Esophagus muscularis mucosa (tissue), 3 donors: Measurements from ENCODE around the gene GAS1.

Experiments used
- POLR2A ChIP-seq: fragments of 450-650 bp; IDR thresholded peaks from one replicate; pipeline ENCODE4 v1.6.1; 2017; ENCODE audit warnings: antibody characterized with exemption, moderate library complexity, mild to moderate bottlenecking, low read depth
- TF ChIP-seq, protein P1 (sequence below), 3 experiments: fragments of 200-600 bp in 2 of 3; fragments of 450-650 bp in 1 of 3; sonication (generic) in 2 of 3; IDR thresholded peaks; one replicate each; pipeline ENCODE4 v1.5.1; 2017 to 2019; ENCODE audit warnings: antibody characterized with exemption in 3 of 3, mild to moderate bottlenecking in 2 of 3, moderate library complexity in 1 of 3

DNA sequence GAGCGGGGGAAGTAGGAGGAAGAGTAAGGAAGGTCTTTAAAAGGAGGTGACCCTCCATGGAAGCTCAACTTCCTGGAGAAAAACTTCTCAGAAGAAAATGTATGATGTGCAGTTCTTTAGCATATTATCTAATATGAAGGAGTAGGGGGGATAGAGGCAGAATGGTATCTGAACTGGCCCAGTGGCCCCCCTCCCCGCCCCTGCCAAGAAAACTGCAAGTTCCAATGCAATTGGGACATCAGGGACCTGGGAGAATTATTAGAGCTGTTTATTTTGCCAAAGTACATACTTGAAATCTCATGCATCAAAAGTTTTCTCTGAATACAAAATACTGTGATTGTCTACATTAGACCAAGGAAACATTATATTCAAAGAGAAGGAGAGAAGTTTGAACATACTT, 40.6 kb upstream of the GAS1 start:
- TF ChIP-seq, protein P1, sequence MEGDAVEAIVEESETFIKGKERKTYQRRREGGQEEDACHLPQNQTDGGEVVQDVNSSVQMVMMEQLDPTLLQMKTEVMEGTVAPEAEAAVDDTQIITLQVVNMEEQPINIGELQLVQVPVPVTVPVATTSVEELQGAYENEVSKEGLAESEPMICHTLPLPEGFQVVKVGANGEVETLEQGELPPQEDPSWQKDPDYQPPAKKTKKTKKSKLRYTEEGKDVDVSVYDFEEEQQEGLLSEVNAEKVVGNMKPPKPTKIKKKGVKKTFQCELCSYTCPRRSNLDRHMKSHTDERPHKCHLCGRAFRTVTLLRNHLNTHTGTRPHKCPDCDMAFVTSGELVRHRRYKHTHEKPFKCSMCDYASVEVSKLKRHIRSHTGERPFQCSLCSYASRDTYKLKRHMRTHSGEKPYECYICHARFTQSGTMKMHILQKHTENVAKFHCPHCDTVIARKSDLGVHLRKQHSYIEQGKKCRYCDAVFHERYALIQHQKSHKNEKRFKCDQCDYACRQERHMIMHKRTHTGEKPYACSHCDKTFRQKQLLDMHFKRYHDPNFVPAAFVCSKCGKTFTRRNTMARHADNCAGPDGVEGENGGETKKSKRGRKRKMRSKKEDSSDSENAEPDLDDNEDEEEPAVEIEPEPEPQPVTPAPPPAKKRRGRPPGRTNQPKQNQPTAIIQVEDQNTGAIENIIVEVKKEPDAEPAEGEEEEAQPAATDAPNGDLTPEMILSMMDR (IDR thresholded peaks at IDR 0.05) = no peak
- no peak for TF ChIP-seq POLR2A
